ENCODE data around the gene NDFIP1. TPM values are rescaled to one million over a fixed set of nuclear protein-coding genes. Genes with fewer than 3 reads are reported as not detected.

NDFIP1 gene
- total RNA-seq, 1 experiment from 2014 or later, result 26.6 TPM

- no peak overlapping the region for H3T11ph ChIP-seq (ENCODE audit: low read length)
- H4K5ac ChIP-seq (ENCODE audit: insufficient read length, low read depth, low read length), result no peak overlapping the region
- no CpG with 5 or more reads among the region's 6 CpGs for WGBS (ENCODE audit: extremely low coverage, insufficient read length, low lambda C conversion rate)
- H3K27me3 Mint-ChIP-seq (ENCODE audit: low read depth), result peaks cover 25% of the 10 kb centered on the region
- H3K4me1 Mint-ChIP-seq, result peaks cover 27 to 32% of the 10 kb centered on the region in 2 experiments
- H3K4me3 Mint-ChIP-seq, result no peak overlapping the region
- H2BK120ac ChIP-seq (ENCODE audit: low read depth, low read length, poor library complexity, severe bottlenecking), result no peak overlapping the region
- no peak overlapping the region for H2BK12ac ChIP-seq (ENCODE audit: insufficient read length, low read depth, low read length)
- peaks cover 10% of the 10 kb centered on the region; the same call in 1 of the 2 replicates for H3K79me2 ChIP-seq (ENCODE audit: insufficient read depth, low read length)
- no peak overlapping the region for H2BK20ac ChIP-seq (ENCODE audit: low read depth, low read length, poor library complexity, severe bottlenecking)
- H3K4me1 ChIP-seq (ENCODE audit: insufficient read depth, low read length), result peaks cover 2% of the 10 kb centered on the region; the same call in 1 of the 2 replicates
- H4K8ac ChIP-seq (replicated peaks; ENCODE audit: insufficient read length, low read depth, low read length), result no peak overlapping the region
- no peak overlapping the region for H4K91ac ChIP-seq (ENCODE audit: insufficient read length, low read depth, low read length)
- no peak for DNase-seq
- no peak overlapping the region for H3K18ac ChIP-seq (ENCODE audit: insufficient read length, low read depth, low read length)
- no peak overlapping the region for H3K4ac ChIP-seq (ENCODE audit: low read depth, low read length)
- no peak overlapping the region for H3K23ac ChIP-seq (ENCODE audit: insufficient read length, low read depth, low read length)
- no peaks in the 10 kb centered on the region for H3K79me1 ChIP-seq (ENCODE audit: insufficient read depth, low read depth, low read length, poor library complexity, severe bottlenecking)
- H3K27ac ChIP-seq (ENCODE audit: insufficient read length, low read depth, low read length), result no peak overlapping the region
- TF ChIP-seq CTCF (conservative IDR thresholded peaks at IDR 0.05), result no peak
- no peak overlapping the region for H2AK5ac ChIP-seq (ENCODE audit: insufficient read length, low read length)
- no peaks in the 10 kb centered on the region for H3K9me3 ChIP-seq (ENCODE audit: control insufficient read depth, low read depth, low read length)
- no peak overlapping the region for H2BK15ac ChIP-seq (ENCODE audit: low read depth, low read length)
- peaks cover 10% of the 10 kb centered on the region for H3K23me2 ChIP-seq (ENCODE audit: insufficient read length, low read depth, low read length, poor library complexity, severe bottlenecking)
- H4K20me1 ChIP-seq (ENCODE audit: control insufficient read depth, insufficient read depth, insufficient read length), result no peaks in the 10 kb centered on the region
- H3K9ac ChIP-seq (ENCODE audit: extremely low read depth, insufficient read length, low read length), result no peak overlapping the region
- H3K56ac ChIP-seq (ENCODE audit: insufficient read length, low read depth, low read length), result no peak overlapping the region
- H3K27me3 ChIP-seq (ENCODE audit: insufficient read depth, low read length), result no peaks in the 10 kb centered on the region
- H3K9me3 Mint-ChIP-seq, result peaks cover 0 to 2% of the 10 kb centered on the region in 2 experiments; a peak in 1 of 5 replicates
- H3K36me3 Mint-ChIP-seq (ENCODE audit: insufficient read depth in 1 of 3, low read depth in 3 of 3), result peaks cover 4 to 12% (median 9%) of the 10 kb centered on the region in 3 experiments; a peak in 5 of 7 replicates
- H3K14ac ChIP-seq (ENCODE audit: insufficient read depth, low read length), result no peak overlapping the region
- no peak overlapping the region for H2AFZ ChIP-seq (ENCODE audit: low read length)
- no peak overlapping the region for H3K27ac Mint-ChIP-seq
- no peak overlapping the region for H3K4me2 ChIP-seq (ENCODE audit: insufficient read depth, insufficient read length, low read length)
- H2BK5ac ChIP-seq (ENCODE audit: insufficient read length, low read length), result no peak overlapping the region
These were observed 2.6 kb downstream of the NDFIP1 start for GRCh38 chr5:142110988-142111687.

Data from H9 (cell line).